Mesodermal cell (in vitro differentiated cells): ENCODE data around the gene PTTG2.

ENCODE experiments used
- H3K27ac ChIP-seq: 2 replicates; pipeline ENCODE4 v1.7.0; 2013; ENCODE audit warnings: mild to moderate bottlenecking, low read depth, low read length, moderate library complexity; ENCODE audit not compliant: severe bottlenecking
- H3K36me3 ChIP-seq: 2 replicates; pipeline ENCODE4 v1.7.1; 2013; ENCODE audit warnings: mild to moderate bottlenecking, low read length, moderate library complexity; ENCODE audit not compliant: control insufficient read depth, insufficient read depth
- H3K4me1 ChIP-seq: one replicate; pipeline ENCODE4 v1.7.1; 2013; ENCODE audit warnings: mild to moderate bottlenecking, low read length; ENCODE audit not compliant: insufficient read depth, control insufficient read depth, poor library complexity, severe bottlenecking
- H3K4me3 ChIP-seq: 2 replicates; pipeline ENCODE4 v1.7.0; 2013; ENCODE audit warnings: low read length, control low read depth, mild to moderate bottlenecking; ENCODE audit not compliant: insufficient read depth, poor library complexity, severe bottlenecking; ENCODE audit errors: extremely low read depth
- H3K9me3 ChIP-seq: 2 replicates; pipeline ENCODE4 v1.7.1; 2013; ENCODE audit warnings: mild to moderate bottlenecking, low read length, moderate library complexity; ENCODE audit not compliant: control insufficient read depth
- WGBS, 2 experiments: methylation state at CpG; one replicate each; pipeline ENCODE4 v1.1.5; 2013; ENCODE audit warnings: missing lambda C conversion rate in 2 of 2; ENCODE audit not compliant: insufficient coverage in 2 of 2; 5-methylcytosine and 5-hydroxymethylcytosine counted together

Gene PTTG2

DNA sequence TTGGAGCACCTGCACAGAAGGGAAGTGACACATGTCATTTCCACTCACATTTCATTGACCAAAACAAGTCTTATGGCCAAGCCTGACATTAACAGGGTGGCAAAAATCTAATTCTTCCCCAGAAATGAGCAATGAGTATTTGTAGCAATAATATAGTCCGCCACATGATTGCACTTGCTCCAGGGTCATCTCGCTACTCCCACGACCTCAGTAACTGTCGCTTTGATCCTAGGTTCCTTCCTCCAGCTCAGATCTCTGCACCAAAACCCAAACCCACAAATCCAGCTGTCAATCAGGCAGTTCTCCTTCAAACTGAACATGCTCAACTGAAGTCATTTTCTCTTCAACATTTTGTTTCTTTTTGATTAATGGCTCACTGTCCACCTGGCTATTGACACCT lies 25.2 kb upstream of the PTTG2 start:
- H3K4me3 ChIP-seq: no peak overlapping the region
- H3K36me3 ChIP-seq: no peaks in the 10 kb centered on the region
- no peaks in the 10 kb centered on the region for H3K4me1 ChIP-seq
- H3K9me3 ChIP-seq: no peaks in the 10 kb centered on the region
- no peak overlapping the region for H3K27ac ChIP-seq
- 81 to 82% methylated on average over 4 of the region's 4 CpGs for WGBS, 2 experiments

DNA sequence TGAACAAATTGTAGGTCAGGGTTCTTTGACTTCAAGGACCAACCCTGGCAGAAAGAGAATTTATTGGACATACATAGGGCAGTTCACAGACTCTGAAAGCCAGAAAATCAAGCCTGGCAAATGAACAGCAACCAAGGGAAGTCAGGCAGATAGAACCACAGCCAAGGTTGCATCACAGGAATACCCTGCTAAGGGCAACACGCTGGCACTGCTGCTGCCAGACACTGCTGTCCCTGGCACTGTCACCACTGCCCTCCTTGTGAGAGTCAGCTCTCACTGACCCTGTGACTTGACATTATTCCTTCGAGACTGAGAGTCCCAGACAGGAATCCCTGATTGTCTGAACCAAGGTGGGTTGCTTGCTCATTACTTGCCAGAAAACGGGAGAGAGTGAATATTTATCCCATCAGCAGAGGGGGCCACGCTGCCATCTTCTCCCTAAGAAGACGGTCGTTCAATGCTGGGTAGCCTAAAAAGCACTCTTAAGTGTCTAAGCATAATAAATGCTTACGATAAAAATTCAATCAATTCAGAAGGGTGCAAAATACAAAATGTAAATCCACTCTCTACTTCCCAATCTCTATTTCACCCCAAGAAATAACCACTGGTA lies 23.2 kb upstream of the PTTG2 start:
- Histone ChIP-seq H3K4me3 (no peak overlapping the region), H3K36me3 (no peaks in the 10 kb centered on the region), H3K9me3 (no peaks in the 10 kb centered on the region), H3K4me1 (no peaks in the 10 kb centered on the region), H3K27ac (no peak overlapping the region)
- 67 to 69% methylated on average over 4 to 6 of the region's 7 CpGs for WGBS, 2 experiments

DNA sequence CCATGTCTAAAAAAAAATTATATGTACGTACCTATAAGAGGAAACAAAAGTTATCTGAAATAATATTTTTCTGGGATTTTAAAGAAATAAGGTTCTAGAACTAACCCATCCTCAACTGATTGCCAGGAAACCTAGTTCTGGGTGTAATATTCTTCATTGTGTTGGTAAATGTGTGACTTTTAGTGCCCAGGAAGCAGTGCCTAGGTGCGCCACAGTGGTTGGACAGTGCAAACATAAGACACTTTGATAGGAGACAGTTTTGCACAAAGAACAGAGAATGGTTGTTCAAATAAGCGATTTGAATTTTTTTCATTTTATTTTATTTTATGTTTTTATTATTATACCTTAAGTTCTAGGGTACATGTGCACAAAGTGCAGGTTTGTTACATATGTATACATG lies 22.0 kb upstream of the PTTG2 start:
- Histone ChIP-seq H3K4me1 (no peaks in the 10 kb centered on the region), H3K27ac (no peak overlapping the region), H3K9me3 (no peaks in the 10 kb centered on the region), H3K4me3 (no peak overlapping the region), H3K36me3 (no peaks in the 10 kb centered on the region)
- 82 to 100% methylated on average over 1 of the region's 3 CpGs for WGBS, 2 experiments

DNA sequence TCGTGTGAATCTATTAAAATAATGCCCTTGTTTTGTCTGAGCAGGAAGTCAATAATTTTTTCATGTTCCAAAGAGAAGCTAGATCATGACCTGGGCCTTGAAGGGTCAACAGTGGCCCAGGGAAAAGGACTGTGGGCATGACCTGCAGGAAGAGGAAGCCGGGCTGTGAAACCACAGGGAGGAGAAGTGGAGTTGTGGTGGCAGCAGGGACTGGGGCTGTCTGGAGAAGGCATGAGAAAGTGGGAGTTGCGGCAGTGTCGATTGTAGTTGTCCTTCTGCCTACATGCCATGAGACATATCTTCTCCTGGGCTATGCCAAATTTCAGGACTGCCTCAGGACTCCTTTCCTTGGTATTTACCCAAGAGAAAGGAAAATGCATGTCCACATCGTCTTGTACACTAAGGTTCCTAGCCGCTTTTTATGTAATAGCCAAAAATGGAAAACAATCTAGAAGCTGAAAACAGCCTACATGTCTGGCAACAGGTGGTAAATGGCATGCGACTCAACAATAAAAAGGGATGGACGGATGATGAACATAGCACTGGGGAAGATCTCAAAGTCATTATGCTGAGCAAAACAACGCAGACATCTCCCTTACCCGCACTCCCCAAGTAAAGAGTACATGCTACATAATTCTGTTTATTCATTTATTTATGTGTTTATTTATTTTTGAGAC lies 13.6 kb upstream of the PTTG2 start:
- no peaks in the 10 kb centered on the region for H3K9me3 ChIP-seq
- no peak overlapping the region for H3K27ac ChIP-seq
- H3K4me3 ChIP-seq: no peak overlapping the region
- 88 to 91% methylated on average over 6 of the region's 10 CpGs for WGBS, 2 experiments
- H3K4me1 ChIP-seq: no peaks in the 10 kb centered on the region
- H3K36me3 ChIP-seq: no peaks in the 10 kb centered on the region

DNA sequence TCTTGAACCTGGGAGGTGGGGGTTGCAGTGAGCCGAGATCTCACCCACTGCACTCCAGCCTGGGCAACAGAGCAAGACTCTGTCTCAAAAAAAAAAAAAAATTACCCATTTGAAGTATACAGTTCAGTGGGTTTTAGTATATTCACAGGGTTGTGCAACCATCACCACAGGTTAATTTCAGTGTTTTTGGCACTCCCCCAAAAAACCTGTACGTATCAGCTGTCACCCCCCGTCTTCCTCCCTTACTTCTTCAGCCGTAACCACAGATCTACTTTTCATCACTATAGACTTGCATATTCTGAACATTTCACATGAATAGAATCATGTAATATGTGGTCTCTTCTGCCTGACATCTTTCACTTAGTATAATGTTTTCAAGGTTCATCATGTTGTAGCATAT lies 11.7 kb upstream of the PTTG2 start:
- Histone ChIP-seq H3K9me3 (no peaks in the 10 kb centered on the region), H3K4me3 (no peak overlapping the region), H3K36me3 (no peaks in the 10 kb centered on the region), H3K4me1 (no peaks in the 10 kb centered on the region), H3K27ac (no peak overlapping the region)
- 100% methylated on average over 1 of the region's 4 CpGs; no CpG with 5 or more reads in 1 of the 2 experiments for WGBS, 2 experiments

DNA sequence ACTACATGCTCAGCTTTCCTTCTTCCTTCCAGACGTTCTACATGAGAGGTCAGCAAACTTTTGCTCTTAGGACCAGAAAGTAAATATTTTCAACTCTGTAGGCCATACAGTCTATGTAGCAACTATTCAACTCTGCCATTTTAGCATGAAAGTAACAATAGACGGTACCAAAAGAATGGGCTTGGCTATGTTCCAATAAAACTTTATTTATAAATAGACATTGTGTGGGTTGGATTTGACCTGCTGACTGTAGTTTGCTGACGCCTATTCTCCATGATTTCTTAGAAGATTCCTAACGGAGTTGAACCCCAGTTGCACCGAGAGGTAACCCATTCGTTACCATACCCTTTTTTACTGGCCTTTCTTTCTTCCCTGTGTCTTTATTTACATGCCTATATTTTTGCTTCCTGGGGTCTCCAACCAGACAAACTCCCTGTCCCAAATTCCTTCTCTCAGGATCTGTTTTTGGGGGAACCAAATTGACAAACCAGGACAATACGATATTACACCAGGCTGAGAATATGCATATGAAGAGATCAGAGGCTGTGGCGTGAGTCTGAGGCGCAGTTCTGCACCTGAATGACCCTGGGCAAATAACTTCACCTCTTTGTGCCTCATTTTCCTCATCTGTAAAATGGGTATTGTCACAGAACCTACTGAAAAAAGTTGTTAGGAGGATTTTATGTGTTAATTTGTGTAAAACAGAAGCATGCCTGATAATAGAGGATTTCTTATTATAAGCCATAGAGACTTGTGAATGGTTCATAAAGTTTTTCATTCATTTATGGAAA lies 10.4 kb upstream of the PTTG2 start:
- 79 to 84% methylated on average over 5 to 6 of the region's 9 CpGs for WGBS, 2 experiments
- H3K4me1 ChIP-seq: no peaks in the 10 kb centered on the region
- no peaks in the 10 kb centered on the region for H3K9me3 ChIP-seq
- no peak overlapping the region for H3K4me3 ChIP-seq
- H3K36me3 ChIP-seq: no peaks in the 10 kb centered on the region
- H3K27ac ChIP-seq: no peak overlapping the region

DNA sequence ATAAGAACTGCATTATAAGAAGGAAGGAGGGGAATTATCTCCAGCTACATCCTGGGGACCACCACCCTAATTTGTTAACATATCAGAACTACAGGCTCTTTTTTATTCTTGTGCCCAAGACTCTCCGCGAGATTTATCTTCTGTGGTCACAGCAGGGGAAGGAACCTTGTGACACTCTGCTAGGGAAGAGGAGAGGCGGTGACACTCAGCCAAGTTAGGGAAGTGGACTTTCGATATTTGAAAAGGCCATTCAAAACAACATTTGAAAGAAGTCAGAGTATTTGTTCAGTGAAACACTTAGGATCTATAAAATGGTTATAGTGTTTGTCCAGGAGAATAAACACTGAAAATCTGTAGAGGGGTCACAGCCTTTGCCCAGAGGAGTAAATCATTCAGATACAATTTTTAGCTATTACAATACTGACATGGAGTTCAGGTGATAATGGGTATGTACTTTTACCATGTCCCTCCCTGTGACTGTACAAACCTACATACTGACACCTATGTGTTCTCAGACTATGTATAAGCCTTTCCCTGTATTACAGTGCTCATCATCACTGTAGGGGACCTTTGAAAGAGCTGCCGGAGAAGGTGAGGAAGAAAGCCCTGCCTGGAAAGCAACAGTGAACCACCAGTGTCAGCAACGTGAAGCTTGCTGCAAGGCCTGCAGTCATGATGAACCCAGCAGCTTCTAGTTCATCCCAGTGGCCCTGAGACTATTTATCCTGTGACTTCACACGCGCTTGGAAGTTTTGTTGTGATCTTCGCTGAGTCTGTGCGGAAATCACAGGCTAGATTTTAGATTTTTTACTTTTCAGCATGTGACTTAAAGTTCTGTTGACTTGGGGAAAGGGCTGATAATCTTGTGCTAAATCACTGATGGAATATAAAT lies 8.5 kb upstream of the PTTG2 start:
- no peaks in the 10 kb centered on the region for H3K9me3 ChIP-seq

DNA sequence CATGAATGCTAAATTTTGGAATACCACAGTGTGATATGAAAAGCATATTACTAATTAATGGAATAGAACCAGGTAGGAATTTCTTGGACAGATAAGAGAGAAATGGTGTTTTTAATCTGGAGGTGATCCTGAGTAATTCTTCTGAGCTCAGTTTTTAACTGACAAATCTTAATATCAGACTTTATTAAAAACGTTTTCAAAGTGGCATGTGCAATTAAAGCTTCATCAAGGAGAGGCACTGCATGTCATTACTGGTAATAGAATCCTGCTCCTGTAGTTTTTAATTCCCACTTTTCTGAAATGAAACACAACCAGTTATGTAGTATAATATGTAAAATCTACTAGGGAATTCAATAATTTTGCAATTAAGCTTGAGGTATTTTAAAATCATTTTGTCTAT lies 7.0 kb upstream of the PTTG2 start:
- Histone ChIP-seq H3K4me1 (no peaks in the 10 kb centered on the region), H3K9me3 (no peaks in the 10 kb centered on the region), H3K4me3 (no peak overlapping the region), H3K27ac (no peak overlapping the region), H3K36me3 (no peaks in the 10 kb centered on the region)
- WGBS, 2 experiments: no CpG with 5 or more reads among the region's 1 CpG

More for the DNA sequence above, 8.5 kb upstream of the PTTG2 start:
- H3K27ac ChIP-seq: no peak overlapping the region
- H3K4me3 ChIP-seq: no peak overlapping the region
- H3K36me3 ChIP-seq: no peaks in the 10 kb centered on the region
- WGBS, 2 experiments: 88 to 97% methylated on average over 6 to 10 of the region's 10 CpGs
- no peaks in the 10 kb centered on the region for H3K4me1 ChIP-seq

DNA sequence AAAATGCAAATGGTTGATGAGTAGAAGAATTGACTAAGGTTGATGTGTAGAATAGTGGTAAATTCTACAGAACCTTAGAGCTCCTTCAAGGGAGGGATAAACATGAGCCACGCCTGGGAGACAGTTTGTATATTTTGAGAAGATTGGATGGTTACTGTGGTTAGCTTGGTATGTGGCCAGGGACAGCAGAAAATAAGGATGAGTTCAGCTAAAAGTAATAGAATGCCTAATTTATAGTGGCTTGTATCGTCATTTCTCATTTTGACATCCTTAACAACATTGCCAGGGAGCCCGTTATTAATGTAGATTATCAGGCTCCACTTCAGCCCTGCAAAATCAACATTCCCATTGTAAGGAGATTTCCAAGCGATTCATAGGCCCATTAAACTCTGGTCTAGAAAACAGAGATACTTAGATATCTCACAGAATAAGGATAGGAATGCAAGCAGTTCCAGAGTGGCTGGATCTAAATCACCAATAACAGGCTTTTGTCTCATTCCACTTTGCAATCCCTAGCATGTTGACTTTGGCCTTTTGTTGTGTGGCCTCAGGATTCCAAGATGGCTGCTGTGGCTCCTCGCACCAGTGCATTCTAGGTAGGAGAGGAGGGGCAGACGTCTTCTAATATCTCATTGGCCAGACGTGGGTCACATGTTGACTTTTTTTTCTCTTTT lies 6.4 kb upstream of the PTTG2 start:
- 29 to 83% methylated on average over 1 to 5 of the region's 7 CpGs for WGBS, 2 experiments
- Histone ChIP-seq H3K9me3 (no peaks in the 10 kb centered on the region), H3K27ac (no peak overlapping the region)

DNA sequence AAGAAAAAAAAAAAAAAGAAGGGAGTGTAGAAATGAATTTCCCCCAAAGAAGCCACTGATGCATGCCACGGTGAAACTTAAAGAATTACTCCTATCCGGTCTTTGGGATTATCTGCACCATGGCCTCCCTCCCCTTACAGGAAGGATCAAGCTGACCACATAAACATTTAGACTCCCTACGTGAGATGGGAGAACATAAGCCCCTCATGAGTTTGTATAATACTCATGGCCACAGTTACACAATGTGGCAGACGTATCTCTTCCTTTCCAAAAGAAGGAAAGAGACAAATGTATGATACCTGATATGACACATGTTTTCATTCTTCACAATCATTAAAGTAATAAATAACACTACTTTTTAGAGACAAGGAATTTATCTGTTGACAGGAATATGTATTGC lies 3.3 kb upstream of the PTTG2 start:
- H3K27ac ChIP-seq: no peak overlapping the region
- H3K4me1 ChIP-seq: no peaks in the 10 kb centered on the region
- no peaks in the 10 kb centered on the region for H3K36me3 ChIP-seq
- H3K9me3 ChIP-seq: no peaks in the 10 kb centered on the region
- WGBS, 2 experiments: 67% methylated on average over 1 of the region's 4 CpGs; no CpG with 5 or more reads in 1 of the 2 experiments
- H3K4me3 ChIP-seq: no peak overlapping the region

More for the DNA sequence above, 6.4 kb upstream of the PTTG2 start:
- H3K4me1 ChIP-seq: no peaks in the 10 kb centered on the region
- no peak overlapping the region for H3K4me3 ChIP-seq
- no peaks in the 10 kb centered on the region for H3K36me3 ChIP-seq
